Colon (tissue), 2 donors: ENCODE measurements around the gene PPP2CA.
"Not testable (repeated sequence)": the region's sequence is repeated elsewhere in the genome, so short reads cannot be mapped to it uniquely, and the experiment has no call there.

Experiments
- FAIRE-seq: peaks from 2 replicates; lab custom pipeline; 2012; peaks lifted over from hg19 to GRCh38; lab: Jason Lieb, UNC
- donor health status: control.
- donor health status: control.

Gene PPP2CA

DNA sequence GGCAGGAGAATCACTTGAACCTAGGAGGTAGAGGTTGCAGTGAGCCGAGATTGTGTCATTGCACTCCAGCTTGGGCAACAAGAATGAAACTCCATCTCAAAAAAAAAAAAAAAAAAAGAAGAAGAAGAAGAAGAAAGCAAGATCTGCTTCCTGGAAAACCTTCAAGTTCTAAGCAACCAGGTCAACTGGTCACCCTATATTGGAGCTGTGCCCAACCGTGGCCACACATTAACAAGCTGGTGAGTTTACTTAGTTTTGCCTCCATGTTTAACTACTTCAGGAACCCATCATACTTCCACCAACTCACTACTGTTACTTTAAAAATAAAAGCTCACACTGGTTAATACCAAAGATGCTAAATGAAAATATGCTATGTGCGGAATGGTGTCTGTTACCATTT lies 36.8 kb downstream of the PPP2CA start:
- FAIRE-seq: no peak

GRCh38 chr5:134188092-134188491 lies 37.8 kb downstream of the PPP2CA start:
- FAIRE-seq: no peak

DNA sequence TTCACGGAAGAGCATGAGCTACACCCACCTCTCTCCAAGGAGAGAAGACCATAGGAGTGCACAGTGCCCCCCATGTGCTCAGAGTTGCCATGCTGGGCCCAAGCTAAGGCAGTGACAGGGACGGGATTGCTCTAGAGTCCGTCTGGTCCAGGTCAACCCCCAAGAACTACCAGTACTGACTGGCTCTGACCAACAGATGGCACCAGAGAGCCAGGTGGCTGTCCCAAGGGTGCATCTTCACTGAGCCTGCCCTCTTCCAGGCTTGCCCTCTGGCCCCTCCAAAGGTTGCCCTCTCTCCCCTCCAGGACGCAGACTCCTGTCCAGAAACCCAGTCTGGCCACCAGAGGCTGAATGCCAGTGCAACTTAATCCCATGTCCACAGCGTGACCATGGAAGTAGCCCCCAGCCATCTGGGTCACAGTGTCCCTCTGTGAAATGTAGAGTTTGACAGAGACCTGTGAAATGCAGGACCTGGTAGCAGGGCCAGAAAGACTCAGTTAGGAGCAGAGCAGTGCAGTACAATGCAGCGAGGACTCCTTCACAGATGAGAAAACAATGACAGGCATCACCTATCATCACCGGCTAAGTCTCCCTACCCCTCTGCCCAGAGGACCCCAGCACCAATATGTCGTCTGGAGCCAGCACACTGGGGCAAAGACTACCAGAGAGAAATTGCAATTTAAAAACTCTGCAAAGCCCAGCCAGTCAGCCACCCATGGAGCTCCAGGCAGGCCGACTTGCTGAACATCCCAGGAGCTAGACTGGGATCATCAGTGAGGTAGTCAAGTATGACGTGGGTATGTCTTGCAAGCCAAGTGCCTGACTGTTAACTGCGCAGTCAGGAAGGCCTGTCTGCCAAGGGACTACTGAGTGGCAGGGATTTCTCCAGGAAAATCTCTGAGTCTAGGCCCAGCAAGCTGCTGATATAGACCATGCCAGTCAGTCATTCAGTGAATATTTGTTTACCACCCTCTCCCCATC lies 41.4 kb downstream of the PPP2CA start:
- FAIRE-seq: no peak

GRCh38 chr5:134183481-134183880 lies 42.4 kb downstream of the PPP2CA start:
- no peak for FAIRE-seq

DNA sequence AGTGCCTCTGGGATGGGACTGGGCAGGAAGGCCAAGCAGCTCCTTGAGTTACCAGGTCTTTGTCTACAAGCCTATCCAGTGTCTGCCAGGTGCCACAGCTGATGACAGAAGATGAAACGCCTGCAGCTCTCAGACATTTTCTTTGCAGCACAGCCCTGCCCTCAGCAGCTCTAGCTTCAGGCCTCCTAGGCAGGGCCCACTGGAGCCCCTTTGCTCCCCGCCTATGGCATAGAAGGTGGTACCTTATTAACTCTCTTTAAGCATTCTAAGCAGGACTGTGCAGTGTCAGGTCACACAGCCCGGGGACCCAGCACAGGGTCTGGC lies 47.8 kb downstream of the PPP2CA start:
- FAIRE-seq: no peak

DNA sequence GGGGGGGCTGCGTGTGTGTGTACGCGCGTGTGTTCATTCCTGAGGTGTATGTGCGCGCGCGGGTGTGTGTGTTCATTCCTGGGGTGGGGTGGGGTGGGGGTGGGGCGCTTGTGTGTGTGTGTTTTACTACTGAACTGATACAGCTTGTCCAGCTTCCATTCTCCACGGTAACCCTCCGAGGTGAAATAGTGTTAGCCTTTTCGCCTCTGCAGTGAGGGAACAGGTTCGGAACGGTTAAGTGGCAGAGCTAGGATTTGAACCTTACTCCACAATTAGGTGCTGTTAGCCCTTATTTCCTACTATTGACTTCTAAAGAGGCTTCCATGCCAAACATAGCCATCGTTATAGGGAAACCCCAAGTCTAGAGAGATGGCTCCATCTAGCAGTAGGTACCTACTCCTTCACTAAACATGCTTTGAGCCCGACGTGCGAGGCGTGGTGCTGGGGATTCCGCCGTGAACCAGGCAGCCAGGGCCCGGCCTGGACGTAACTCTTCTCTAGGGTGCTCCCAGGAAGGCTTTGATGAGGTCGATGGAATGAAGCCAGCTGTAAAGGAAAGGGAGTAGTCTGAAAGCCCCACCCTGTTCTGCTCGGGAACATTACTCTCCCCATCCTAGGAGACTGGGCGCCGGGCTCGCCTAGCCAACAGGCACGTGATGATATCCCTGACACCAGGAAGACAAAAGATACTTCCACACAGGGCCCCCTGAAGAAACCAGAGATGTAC lies 48.3 kb downstream of the PPP2CA start:
- no peak for FAIRE-seq

GRCh38 chr5:134176511-134177368 lies 49.1 kb downstream of the PPP2CA start, which contains the start of gene SKP1:
SKP1 (minus strand) TSS chr5:134176950; CDS start chr5:134174022, 2,928 bp downstream.
- no peak for FAIRE-seq

DNA sequence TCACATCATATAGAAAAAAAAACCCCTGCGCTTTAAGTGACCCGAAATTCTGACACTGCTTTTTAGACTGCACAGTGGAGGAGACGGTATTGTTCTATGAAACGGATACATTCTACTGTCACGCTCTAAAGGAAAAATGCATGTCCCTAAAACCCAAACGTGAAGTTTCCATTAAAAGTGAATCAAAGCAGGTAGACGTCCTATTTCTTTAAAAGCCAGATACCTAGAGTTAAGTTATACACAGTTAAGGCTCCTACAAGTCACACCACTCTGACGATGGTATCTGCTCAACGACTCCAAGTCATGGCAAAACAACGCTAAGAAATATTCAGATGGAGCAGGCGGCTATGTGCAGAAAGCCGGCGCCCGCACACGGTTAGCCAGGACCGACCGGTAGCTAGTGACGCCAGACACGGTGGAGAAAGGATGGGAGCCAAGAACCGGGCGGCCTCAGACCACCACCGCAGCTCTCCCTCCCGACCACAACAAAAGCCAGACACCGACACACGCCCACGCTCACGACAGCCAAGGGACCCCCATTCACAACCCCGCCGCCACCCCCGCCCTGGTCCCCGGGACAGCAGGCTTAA lies 49.9 kb downstream of the PPP2CA start:
- FAIRE-seq: no peak

GRCh38 chr5:134174841-134175839 lies 50.7 kb downstream of the PPP2CA start:
- FAIRE-seq: peak; percentile 14

GRCh38 chr5:134171972-134172371 lies 53.9 kb downstream of the PPP2CA start:
- no peak for FAIRE-seq

DNA sequence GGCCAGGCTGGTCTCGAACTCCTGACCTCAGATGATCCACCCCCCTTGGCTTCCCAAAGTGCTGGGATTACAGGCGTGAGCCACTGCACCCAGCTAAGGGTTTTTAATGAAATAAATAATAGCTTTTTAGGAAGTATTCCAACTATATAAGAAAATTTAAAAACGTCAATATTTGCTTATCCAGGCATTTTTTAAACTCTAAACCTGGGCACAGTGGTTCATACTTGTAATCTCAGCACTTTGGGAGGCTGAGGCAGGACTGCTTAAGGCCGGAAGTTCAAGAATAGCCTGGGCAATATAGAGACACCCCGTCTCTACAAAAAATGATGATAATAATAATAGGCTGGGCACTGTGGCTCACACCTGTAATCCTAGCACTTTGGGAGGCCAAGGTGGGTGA lies 63.3 kb downstream of the PPP2CA start:
- FAIRE-seq: no peak

- FAIRE-seq: no peak
These were observed 64.1 kb downstream of the PPP2CA start for GRCh38 chr5:134161513-134162395.

- FAIRE-seq: no peak
These were observed 72.2 kb downstream of the PPP2CA start for GRCh38 chr5:134153657-134154056.

DNA sequence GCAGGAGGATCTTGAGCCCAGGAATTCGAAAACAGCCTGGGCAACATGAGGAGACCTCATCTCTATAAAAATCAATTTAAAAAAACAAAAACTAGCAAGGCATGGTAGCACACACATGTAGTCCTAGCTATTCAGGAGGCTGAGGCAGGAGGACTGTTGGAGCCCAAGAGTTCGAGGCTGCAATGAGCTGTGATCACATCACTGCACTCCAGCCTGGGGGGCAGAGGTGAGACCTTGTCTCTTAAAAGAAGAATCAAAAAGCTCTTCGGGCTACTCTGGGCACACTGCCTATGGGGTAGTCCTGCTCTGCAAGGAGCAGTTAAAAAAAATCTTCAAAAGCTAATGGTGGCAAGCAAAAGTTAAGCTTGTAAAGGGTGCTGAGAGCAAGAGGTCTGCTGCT lies 72.6 kb downstream of the PPP2CA start:
- FAIRE-seq: no peak

GRCh38 chr5:134152173-134152832 lies 73.6 kb downstream of the PPP2CA start:
- not testable (repeated sequence) for FAIRE-seq

GRCh38 chr5:134151723-134152122 lies 74.2 kb downstream of the PPP2CA start:
- FAIRE-seq: no peak

- no peak for FAIRE-seq
These were observed 76.1 kb downstream of the PPP2CA start for GRCh38 chr5:134149571-134150303.

DNA sequence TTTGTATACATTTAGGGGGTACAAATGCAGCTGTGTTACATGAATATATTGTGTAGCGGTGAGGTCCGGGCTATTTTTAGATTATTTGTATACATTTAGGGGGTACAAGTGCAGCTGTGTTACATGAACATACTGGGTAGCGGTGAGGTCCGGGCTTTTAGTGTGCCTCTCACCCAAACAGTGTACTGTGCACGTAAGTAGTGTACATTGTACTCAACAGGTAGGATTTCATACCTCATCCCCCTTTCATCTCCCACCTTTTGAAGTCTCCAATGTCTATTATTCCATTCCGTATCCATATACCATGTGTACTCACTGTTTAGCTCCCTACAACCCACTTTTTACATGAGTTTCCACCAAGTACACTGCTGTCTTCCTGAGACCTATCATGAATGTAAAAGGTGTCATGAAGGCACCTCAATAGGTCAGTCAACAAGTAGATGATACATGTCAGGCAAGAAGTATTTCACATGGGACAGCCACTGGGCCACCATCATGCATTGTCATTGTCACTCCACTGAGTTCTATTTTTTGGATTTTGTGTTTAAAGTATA lies 76.8 kb downstream of the PPP2CA start:
- FAIRE-seq: no peak
